ENCODE results near the gene GLIPR1L2.
A peak's percentile ranks its signal among the peaks of the same experiment; 100 is the strongest.
"Not testable (repeated sequence)": the region's sequence is repeated elsewhere in the genome, so short reads cannot be mapped to it uniquely, and the experiment has no call there.

Gene GLIPR1L2

GRCh38 chr12:75390899-75391538, at the start of gene GLIPR1L2:
Gene GLIPR1L2 (plus strand): TSS chr12:75391089. CDS start chr12:75391117, 28 bp downstream.
- peak; percentile 71 to 98 (median 94) for DNase-seq

DNA sequence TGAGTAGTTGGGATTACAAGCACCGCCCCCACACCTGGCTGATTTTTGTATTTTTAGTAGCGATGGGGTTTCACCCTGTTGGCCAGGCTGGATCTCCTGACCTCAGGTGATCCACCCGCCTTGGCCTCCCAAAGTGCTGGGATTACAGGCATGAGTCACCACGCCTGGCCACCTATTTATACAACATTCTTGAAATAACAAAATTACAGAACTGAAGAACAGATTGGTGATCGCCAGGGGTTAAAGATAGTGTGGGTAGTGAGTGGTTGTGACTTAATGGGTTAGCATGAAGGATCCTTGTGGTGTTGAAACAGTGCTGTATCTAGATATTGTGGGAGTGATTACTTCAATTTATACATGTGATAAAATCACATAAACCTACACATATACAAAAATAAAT, 49.0 kb upstream of the GLIPR1L2 start:
- no peak for DNase-seq

DNA sequence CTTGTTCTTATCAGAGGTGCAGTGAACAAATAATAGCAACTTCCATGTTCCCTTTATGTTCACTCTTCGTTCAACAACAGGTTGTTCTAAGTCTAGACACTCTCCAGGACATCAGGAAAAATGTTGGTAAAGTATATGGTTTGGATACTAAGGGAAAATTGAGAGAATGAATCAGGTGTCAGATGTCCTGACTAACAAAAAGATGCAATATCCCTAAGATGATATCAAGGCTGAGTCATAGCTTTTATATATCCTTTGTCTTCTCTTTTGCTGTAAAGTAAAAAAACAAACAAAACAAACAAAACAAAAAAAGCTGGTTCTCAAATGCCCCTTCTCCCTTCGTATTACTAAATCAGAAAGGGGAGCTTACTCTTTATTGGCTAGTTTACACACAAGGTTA, 45.4 kb upstream of the GLIPR1L2 start:
- no peak for DNase-seq

DNA sequence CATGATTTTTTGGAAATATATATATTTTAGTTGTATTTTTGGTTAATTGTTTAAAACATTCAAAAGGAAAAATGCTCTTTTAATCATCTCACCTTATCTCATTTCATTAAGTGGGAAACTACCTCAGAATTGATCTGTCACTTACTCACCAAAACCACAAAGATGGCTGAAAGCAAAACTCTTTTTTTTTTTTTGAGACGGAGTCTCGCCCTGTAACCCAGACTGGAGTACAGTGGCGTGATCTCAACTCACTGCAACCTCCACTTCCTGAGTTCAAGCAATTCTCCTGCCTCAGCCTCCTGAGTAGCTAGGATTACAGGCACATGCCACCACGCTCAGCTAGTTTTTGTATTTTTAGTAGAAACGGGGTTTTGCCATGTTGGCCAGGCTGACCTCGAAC, 44.7 kb upstream of the GLIPR1L2 start:
- not testable (repeated sequence) for DNase-seq

GRCh38 chr12:75349946-75350345, 40.9 kb upstream of the GLIPR1L2 start:
- DNase-seq = peak in 1 of 56 donors; percentile 1

GRCh38 chr12:75350413-75350812, 40.5 kb upstream of the GLIPR1L2 start:
- DNase-seq = no peak

DNA sequence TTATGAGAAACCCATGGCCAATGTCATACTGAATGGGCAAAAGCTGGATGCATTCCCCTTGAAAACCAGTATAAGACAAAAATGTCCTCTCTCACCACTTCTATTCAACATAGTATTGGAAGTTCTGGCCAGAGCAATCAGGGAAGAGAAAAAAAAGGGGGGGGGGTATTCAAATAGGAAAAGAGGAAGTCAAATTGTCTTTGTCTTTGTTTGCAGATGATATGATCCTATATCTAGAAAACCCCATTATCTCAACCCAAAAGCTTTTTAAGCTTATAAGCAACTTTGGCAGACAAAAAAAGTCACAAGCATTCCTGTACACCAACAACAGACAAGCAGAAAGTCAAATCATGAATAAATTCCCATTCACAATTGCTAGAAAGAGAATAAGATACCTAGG, 36.9 kb upstream of the GLIPR1L2 start:
- no peak for DNase-seq

GRCh38 chr12:75360920-75361319, 30.0 kb upstream of the GLIPR1L2 start:
- DNase-seq = no peak

- DNase-seq = no peak
Observed at GRCh38 chr12:75361408-75361807, 29.5 kb upstream of the GLIPR1L2 start.

DNA sequence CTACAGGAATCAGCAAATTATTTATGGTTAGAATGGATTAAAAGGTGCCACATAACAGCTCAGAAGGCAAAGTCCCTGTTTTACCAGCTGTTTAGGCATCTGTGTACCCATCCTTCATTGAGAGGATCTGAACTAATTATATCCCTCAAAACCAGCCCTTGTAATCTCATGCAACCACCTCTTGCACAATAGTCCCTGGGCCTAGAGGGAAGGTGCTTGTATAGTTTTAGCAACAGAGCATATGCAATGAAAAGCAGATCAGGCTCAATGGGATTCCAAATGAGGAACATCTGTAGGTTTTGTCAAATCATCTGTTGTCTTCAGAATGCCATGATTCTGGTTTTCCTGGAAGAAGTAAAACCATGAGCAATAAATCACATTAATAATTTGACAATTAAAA, 26.0 kb upstream of the GLIPR1L2 start:
- no peak for DNase-seq

DNA sequence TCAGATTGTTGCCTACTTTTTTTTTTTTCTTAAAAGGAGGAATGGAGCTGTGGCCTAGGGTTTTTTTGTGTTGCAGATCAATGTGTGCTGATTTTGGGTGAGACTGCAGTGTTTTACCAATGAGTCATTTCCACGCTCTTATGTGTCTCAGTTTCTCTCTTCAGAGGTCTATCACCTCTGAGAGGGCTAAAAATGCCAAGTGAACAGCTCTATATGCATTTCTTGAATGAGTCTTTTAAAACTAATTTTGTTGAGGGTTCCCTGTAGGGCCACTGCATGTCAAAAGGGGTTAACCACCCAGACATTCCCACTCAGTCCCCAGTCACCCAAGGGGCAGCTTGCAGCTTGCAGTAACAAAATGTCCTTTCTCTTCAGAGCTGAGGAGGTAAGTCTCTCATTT, 24.3 kb upstream of the GLIPR1L2 start:
- DNase-seq = no peak

GRCh38 chr12:75374971-75375370, 15.9 kb upstream of the GLIPR1L2 start:
- DNase-seq = no peak

- DNase-seq = no peak
Observed at GRCh38 chr12:75378354-75378753, 12.5 kb upstream of the GLIPR1L2 start.

GRCh38 chr12:75389061-75389460, 1.8 kb upstream of the GLIPR1L2 start:
- no peak for DNase-seq

DNA sequence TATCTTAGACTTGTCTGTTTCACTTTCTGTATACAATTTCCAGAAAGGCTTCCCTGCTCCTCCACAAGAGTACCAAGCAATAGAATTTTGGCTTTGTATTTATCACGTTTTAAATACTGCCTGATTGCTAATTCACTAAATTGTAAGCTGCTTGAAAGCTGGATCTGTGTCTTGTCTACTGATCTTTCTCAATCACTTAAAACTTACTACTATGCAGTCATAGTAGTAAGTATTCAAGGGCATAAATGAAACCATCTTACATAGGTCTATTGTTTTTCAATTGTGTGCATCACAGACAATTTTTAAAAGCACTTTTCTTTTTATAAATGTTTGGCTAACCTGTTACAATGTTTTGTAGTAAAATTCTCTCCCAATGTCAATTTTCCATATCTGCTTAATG, 1.2 kb upstream of the GLIPR1L2 start:
- DNase-seq = no peak

- no peak for DNase-seq
Observed at GRCh38 chr12:75390156-75390898, 562 bp upstream of the GLIPR1L2 start.

- no peak for DNase-seq
Observed at GRCh38 chr12:75404231-75404630, 13.3 kb downstream of the GLIPR1L2 start.

- DNase-seq = no peak
Observed at GRCh38 chr12:75407683-75408082, 16.8 kb downstream of the GLIPR1L2 start.

GRCh38 chr12:75409830-75410229, 18.9 kb downstream of the GLIPR1L2 start:
- DNase-seq = no peak

GRCh38 chr12:75414671-75415070, 23.8 kb downstream of the GLIPR1L2 start:
- DNase-seq = no peak

GRCh38 chr12:75419841-75420240, 29.0 kb downstream of the GLIPR1L2 start:
- no peak for DNase-seq

GRCh38 chr12:75427491-75427890, 36.6 kb downstream of the GLIPR1L2 start:
- no peak for DNase-seq

DNA sequence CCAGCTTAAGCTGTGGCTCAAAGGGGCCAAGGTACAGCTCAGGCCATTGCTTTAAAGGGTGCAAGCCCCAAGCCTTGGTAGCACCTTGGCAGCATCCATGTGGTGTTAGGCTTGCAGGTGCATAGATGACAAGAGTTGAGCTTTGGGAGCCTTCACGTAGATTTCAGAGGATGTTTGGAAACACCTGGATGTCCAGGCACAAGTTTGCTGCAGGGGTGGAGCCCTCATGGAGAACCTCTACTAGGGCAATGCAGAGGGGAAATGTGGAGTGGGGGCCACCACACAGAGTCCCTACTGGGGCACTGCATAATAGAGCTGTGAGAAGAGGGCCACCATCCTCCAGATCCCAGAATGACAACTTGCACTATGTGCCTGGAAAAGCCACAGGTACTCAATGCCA, 37.9 kb downstream of the GLIPR1L2 start:
- no peak for DNase-seq
